Activated CD8-positive, alpha-beta memory T cell treated with anti-CD3 and anti-CD28 coated beads for 24 hours (primary cell): Measurements from ENCODE around the gene RHOBTB1.
A peak's percentile ranks its signal among the peaks of the same experiment; 100 is the strongest.

Experiments used
- DNase-seq: peaks from one replicate; pipeline ENCODE4 v3.0.0-alpha.2; 2020

RHOBTB1 gene

DNA sequence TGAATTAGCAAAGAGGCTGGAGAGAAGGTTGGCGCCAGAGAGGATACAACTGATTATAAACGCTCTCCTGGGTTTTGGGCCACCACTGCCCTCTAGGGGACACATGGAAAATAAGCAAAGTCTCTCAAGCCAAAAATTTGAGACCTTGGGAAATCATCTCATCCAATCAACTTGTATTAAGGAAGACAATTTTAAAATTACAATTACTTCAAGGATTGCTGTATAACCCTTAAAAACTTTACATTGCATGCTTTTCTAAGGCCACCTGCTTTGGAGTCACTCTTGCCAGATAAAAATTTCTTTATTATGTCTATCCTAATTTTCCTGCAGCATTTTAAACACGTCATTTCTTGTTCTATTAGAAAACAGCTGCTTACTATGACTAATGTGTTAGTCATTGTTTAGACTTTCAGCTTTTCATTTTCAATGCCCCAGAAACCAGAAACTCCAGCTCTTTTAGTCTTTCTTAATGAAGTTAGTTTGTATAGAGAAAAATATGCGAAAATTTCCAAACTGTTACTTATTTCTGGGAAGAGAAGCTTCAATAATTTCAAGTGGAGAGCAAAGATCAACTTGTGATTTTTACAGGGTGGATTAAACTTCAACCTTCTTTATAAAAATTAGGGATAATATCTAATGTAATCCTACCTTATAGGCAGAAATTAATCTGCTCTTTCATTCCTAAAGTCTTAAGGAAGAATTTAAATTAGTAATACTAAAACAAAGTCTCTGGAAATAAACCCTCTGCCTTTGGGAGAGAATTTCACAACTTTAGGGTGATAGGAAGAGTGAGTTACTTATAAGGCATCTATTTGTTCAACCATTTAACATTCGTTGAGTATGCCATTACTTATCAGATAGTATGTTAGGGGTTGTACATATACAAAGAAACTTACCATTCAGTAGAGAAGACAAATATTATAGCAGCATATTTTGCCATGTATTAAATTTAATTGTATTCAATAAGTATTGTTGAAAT is 20.6 kb upstream of the RHOBTB1 start:
- peak; percentile 61 for DNase-seq

DNA sequence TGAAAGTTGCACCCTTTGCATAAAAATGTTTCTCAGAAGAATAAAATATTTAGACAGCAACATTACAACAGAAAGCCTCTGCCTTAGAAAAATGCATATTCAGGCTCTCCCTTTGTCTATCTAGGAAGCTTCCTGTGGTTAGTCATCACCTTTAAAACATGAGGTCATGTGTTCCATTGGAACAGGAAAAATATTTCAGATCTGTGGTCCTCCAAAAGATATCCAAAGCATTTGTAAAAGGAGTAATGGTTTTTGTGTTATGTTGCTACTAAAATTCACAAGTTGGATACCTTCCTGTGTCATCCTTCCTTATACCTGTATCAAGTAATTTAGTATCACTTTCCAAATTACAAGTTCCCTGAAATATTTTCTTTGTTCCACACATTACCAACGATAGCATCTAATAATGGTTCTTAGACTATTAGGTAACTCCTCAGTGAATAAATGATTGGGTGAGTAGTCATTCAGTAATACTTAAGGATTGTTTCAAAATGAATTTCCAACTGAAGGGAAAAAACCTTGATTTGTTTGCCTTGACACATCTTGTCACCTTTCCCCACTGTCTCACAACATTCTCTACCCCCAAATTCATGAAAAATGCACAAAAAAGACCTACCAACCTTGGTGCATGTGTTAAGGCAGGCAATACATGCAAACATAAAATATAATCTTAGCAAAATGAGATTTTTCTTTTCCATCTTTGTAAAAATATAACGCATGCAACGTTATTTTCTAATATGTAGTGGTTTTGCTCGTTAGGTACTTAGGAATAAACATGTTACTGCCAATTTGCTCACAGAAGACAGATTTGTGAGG is 19.7 kb upstream of the RHOBTB1 start:
- no peak for DNase-seq

DNA sequence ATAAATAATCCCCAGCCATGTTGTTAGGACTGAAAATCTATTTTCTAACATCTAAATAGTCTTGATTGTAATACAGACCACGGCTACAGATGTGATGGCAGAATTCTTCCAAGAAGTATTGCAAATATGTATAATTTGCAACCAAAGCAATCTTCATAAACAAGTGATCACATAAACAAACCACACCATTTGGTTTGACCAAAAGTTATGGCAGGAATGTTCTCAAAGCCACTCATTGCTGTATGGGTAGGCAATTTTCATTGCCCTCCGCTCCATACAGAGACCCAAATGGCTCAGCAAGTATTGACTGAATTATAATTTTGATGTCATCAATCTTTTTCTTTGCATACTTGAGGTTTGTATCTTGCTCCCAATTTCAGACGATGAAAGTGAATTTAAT is 19.0 kb upstream of the RHOBTB1 start:
- DNase-seq, result no peak

DNA sequence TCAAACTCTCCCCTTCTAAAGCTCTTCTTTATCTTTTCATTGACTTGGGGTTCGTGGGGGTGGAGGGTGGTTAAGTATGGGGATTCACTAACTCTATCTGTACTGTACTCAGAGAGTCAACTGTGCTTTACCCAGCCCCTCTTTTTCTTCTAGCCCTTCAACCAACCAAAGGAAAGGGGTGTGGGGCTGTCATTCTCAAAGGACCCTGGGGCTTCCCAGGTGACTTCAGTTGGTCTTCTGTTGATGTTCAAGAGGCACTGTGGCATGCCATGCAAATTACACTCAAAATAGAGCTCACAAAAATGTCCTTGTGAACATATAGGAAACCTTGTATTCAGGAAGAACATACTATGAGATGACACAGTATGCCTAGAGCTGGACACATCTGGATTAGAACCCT is 16.9 kb upstream of the RHOBTB1 start:
- no peak for DNase-seq

DNA sequence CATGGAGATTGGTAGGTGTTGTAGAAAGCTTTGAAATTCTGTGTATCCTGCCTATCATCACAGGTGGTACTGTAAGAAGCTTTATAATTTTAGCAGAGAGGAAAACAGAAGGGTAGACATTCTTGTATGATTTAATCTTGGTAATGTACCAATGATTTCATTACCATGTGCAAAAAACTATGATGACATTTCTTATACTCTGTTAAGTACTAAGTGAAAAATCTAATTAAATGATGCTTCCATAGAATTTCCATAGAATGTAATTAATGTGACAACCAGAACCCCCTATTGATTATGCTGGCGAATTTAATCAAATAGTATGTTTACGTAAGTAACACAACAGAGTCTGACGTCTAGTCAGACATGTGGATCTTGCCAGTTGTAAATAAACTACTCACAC is 16.0 kb upstream of the RHOBTB1 start:
- DNase-seq, result no peak

DNA sequence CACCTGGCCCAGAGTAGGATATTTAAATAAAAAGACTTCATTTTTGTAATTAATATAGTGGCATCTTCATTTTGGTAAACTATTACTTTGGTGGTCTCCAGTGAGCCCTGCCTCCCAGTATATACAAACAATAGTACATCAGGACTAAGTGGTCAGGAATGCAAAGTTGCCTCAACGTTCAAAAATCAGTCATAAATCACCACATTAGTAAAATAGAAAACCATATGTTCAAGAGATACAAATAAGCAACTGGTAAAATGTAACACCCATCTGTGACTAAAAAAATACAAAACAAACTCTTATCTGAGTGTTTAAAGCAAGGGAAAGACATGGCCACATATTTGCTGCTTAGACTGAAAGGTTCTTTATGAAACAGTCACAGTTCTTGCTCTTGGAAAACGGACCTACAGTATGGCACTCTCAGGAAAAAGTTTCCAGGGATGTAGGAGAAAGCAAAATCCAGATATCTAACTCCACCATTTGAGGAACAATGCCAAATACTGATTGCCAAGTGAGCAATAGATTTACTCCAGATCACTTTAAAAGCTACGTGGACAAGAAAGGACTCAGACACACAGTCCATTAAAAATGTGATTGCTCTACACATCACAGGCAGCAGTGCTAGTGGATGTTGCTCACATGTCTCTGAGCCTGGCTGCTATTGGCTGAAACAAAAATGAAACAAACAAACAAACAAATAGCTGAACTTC is 15.1 kb upstream of the RHOBTB1 start:
- DNase-seq, result no peak

DNA sequence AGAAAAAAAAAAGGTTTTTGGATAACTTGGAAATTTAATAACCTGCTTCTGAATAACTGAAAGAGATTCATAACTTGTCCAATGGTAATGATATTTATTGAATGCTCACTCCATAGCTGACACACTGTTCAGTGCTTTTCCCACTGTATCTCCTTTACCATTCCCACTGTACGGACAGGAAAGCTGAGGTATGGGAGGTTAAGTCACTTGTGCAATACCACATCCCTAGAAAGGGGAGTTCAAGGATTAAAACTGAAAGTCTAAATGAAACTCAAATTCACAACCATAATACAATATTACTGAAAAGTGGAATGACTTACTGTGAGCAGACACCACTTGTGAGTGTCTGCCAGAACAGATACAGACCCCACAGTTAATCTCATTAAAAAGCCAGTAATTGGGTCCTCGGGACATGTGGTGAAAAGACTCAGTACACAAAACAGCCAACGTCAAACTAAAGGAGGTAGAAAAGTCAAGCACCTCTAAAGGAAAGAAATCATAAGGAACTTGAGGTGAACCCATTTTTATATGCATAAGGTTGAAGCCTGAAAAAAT is 13.8 kb upstream of the RHOBTB1 start:
- no peak for DNase-seq

DNA sequence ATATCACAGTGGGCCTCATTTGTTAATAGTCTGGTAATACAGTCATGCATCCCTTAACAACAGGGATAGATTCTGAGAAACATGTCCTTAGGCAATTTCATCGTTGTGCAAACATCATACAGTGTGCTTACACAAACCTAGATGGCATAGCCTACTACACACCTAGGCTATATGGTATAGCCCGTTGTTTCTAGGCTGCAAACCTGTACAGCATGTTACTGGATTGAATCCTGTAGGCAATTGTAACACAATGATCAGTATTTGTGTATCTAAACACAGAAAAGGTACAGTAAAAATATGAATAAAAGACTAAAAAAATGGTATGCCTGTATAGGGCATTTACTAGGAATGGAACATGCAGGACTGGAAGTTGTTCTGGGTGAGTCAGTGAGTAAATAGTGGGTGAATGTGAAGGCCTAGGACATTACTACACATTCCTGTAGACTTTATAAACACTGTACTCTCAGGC is 12.0 kb upstream of the RHOBTB1 start:
- no peak for DNase-seq

DNA sequence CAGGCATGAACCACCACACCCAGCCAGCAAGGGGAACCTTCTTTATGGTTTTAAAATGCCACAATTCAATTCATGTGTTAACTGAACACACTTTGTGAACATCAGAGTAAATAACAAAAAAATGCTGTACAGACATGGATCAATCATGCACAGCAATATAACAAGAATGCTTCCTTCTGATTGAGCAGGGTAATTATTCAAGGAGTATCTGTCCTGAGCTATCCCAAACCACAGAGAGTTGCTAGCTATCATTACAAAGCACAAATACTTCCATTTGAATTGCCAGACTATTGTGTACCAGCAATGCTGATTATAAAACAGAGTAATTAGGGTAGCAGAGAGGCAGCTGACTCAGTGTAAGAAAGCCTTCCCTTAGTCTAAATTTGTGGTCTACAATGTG is 11.3 kb upstream of the RHOBTB1 start:
- DNase-seq, result no peak

DNA sequence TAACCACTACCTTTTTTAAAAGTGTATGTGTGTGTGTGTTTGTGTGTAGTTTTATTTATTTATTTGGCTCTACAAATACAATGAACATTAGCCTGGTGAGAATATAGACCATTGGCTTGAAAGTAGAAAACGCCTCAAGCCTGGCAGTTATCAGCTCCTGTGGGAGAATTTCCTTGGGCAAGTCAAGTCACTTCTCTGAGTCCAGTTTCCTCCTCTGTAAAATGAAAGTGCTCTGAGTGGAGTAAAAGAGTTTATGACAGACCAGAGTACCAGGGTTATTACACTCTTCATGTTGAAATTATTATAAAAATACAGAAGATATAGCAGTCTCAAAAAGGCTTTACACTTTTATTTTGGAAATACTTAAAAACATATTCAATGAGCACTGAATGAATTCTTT is 10.1 kb upstream of the RHOBTB1 start:
- DNase-seq, result no peak

DNA sequence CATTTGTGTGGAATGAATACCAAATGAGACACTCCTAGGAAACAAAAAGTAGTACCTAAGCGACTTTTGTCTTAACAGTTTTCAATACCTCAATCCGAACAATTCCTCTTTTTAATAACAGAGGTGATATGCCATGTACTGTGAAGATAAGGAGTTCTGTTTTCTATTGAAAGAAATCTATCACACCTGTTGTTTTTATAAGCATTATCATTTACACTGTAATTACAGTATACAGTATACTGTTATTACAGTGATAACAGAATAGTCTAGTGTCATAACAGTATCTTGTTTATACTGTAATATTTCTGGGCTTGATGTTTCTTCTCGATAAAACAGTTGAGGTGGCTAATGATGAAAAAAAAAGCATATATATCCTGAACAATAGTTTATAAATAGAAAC is 9.4 kb upstream of the RHOBTB1 start:
- no peak for DNase-seq

DNA sequence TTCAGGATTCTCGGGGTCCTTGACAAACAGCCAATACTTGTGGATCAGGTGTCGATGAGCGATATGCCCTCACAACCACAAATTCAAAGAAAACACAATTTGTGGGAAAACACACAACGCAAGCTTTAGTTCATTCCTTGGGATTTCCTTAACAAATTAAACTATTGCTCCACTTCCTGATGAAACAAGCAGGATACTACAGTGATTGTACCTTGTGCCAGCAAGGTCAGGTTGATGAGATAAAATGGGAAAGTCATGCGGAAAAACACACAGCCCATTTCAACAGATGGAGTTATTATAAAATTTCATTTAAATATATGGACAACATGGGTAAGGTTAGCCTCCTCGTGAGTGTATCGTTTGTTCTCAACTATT is 8.8 kb upstream of the RHOBTB1 start:
- no peak for DNase-seq

DNA sequence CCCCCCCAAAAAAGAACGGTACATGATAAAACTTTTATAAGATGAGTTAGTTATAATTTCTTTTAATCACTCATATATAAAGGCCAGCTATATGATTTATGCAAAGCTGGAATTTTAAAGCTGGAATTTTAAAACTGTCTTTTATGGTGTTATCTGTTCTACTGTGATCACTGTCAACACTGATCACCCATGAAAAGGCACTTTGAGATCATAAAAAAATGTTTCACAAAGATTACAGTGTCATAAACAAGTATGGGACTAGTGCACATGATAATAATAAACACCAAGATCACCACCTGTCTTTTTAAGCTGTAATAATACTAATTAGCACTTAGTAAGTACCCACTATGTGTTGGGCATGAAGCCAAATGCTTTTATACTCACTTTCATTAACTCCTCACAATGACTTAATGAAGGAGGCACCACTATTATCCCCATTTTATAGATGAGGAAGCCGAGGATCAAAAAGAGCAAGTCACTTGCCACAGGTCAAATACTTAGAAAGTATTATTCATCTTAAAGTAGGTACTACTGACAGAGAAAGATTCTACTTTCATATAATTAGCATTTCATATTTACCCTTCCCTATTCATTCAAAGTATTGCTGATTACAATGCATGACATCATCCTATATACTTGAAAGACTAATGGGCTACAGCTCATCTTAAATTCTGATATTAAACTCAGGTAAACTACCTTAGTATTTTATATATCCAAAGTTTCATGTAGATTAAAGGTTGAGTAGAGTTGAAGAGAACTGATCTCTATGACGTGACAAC is 8.3 kb upstream of the RHOBTB1 start:
- DNase-seq, result no peak

DNA sequence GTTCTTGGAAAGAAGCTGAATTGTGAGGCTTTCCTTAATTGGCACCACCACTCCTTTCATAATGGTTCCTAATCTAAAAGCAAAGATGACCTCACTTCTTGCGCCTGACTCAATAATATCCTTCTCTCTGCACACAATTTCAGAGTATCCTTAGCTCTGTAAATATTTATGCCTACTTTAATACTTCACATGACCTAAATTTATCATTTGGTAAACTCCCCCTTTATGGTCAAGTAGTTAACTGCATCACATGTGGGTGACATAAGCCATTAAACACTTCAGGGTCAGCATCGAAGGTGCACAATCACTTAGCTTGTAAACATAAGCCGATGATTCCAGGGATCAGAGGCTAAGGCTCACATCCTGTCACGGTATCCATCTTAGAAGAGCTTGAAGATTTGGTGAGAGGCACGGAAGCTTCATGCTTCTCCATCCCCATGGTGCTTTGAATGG is 7.3 kb upstream of the RHOBTB1 start:
- DNase-seq, result no peak

DNA sequence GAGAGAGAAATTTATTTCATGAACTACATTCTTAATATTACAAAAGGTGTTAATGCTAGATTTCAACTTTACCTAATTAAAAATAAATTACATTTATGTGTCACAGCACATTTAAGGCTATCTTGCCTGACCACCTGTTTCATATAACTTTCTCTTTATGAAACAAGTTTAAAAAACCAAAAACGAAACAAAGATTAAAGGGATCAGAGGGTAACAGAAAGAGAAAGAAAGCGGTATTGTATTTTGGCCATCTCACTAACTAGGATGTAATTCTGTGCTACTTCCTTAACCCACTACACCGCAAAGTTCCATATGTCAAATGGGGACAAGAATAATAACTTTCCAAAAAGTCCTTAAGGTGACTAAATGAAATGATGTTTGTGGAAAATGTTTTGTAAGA is 6.3 kb upstream of the RHOBTB1 start:
- DNase-seq, result no peak

DNA sequence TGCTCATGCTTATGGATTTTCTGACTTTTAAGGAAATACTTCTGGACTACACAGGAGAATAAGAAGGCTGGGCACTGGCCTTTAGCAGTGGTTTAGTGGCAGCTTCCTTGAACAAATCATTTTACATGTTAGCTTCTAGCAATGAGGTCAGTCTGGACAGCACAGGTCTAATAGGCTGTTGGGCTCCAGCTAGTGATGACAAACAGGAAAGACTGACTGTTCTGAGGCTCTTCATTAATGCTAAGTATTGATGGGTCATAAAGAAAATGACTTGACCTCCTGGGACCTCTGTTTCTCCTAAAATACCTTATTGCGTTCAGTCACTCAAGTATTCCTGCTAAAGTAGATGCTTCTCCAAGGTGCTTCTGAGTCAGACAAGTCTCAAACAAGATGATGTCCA is 4.9 kb upstream of the RHOBTB1 start:
- DNase-seq, result no peak

DNA sequence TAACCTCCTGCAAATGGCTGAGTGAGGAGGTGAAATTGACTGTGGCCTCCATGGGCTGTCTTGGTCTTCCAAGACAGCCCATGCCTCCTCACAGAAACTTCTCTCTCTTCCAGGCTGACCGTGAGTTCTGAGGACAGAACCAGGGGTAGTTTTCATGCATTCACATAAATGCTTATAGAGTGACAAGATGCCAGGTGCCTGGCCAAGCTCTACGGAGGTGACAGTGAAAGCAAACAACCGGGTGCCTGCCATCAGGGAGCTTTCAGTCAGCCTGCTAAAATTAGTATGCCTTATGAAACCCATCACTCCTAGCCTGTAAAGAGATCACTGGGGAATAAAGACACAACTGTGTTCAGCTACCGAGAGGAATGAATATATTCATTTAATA is 919 bp upstream of the RHOBTB1 start:
- no peak for DNase-seq

DNA sequence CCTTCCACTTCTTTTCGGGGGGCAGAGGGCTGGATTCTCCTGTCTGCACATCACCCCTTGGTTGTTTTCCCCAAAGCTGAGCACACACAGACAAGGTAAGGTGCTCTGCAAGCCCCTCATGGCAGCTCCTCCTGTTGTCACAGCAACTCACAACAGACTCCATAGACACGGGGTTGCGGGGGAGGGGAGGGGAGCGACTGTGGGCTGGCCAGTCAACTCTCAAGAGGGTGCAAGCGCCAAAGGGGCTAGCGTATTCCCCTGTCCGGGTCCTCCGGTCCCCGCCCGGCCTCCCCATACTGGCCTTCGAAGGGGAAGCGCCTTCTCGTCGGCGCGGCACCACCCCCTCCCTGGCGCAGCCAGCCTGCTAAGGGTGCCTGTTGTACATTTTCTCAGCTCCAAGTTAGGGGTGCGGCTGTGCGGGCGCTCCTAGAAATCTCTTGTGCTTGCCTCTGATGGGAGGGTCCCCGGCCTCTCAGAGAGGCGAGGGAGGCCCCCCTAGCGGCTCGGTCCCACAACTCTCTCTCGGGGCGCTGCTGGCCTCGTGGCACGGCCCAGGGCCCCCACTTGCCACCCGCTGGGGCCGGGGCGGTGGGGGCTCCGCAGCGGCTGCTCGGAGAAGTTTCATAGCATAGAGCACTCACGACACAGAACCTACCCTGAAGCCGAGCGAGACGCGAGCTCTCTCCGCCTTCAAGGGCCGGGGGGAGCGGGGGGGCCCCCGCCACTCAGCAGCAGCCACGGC is 498 bp downstream of the RHOBTB1 start:
- peak; percentile 62 for DNase-seq

DNA sequence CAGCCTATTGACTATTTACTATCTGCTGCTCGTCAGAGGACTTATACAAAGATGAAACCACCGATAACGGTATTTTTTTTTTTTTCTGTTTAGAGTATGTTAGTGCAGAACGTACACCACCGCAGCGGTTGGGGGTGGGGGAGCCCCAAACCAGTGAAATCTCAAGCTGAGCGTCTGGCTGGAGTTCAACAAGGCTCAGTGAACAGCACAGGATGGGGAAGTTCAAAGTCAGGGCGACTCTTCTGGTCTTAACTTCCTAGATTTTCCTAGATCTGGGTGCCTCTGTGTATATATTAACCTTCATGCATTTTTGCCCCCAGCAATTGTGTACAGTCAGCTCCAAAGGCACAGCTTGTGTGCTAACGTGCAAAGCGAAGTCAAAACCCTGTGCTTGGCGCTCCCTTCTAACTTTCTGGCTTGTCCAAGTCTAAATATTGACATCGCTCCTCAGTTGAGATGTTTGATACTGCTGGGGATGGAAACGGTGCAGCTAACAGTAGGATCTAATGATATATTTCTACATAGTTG is 1.1 kb downstream of the RHOBTB1 start:
- DNase-seq, result no peak

DNA sequence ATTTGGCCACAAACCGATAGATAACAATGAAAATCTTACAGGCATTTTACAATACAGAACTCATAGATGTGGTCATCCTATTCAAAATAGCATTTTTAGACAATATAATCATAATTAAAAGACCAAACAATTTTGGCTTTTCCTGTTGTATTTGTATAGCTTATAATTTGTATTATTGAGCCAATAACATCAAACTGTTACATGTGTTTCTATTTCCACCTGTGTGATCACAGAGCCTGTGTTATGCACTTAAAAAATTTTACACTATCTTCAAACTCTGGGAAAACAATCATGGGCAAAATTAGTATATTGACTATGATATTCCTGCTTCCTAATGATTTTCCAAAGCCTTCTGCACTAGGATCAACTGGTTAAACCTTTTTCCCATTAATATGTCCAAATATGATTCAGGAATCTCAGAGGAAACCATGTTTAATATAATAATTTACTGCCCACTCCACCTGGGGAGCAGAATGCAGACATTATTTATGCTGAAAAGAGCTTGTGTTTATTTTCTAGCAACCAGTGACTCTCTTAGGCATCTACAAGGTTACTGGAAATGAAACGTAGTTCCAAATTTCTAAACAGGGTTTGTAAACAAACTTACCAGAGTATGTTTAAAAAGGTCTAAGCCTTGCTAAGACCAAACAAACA is 1.7 kb downstream of the RHOBTB1 start:
- no peak for DNase-seq

DNA sequence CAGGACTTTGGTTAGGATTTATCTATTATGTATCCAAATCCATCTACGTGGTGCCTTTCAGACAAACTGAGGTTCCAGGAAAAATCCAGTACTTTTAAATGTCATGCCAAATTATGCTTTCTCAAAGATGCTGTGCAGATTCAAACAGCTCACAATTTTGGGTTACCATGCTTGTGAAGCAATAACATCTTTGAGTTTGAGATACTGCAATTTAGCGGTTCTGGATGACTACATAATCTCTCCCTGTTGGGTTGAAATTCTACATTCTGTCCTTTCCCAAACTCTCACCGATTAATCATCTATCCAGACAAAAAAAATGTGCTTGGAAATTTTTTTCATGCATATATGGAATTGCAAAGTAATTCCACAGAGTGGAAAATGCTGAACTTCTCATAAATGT is 3.5 kb downstream of the RHOBTB1 start:
- DNase-seq, result no peak
